Fibroblast of villous mesenchyme (primary cell): Measurements from ENCODE around the gene PDZRN3. TPM values are rescaled to one million over a fixed set of nuclear protein-coding genes. Genes with fewer than 3 reads are reported as not detected.

Experiments used
- DNase-seq: peaks from one replicate; pipeline ENCODE4 v3.0.0-alpha.2; 2010; ENCODE audit warnings: low read depth
- H3K4me3 ChIP-seq: 2 replicates; pipeline ENCODE4 v1.5.1; 2011; ENCODE audit warnings: low read depth, mild to moderate bottlenecking, low read length
- total RNA-seq: library from RNA; depleted of rRNA; stranded (reverse); fragments of >200 nt; gene quantifications from 2 replicates; pipeline ENCODE4 v1.2.3, GENCODE V29; 2012
- TF ChIP-seq, protein P1 (sequence below): IDR thresholded peaks from 2 replicates; pipeline ENCODE4 v1.5.1; 2012; ENCODE audit warnings: low read depth, mild to moderate bottlenecking, low read length; ENCODE audit not compliant: insufficient read depth

Gene PDZRN3
- total RNA-seq, 1 donor, result 33.7 TPM

DNA sequence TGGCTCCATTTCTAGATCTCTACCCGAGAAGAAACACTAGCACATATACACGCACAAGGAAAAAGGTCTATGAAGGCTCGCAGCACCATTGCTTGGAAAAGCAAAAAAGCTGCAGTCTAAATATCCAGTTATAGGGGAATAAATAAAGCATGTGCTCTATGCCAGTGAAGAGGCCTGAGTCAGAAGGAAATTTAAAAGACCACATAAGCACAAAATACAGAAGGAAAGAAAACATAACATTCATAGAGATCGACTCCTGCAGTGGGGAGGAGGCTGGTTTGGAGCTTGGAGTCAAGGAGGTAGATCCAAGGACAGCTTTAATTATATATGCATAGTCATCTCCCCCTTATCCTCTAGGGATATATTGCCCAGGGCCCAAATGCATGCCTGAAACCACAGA lies 114.4 kb downstream of the PDZRN3 start:
- TF ChIP-seq, protein P1, sequence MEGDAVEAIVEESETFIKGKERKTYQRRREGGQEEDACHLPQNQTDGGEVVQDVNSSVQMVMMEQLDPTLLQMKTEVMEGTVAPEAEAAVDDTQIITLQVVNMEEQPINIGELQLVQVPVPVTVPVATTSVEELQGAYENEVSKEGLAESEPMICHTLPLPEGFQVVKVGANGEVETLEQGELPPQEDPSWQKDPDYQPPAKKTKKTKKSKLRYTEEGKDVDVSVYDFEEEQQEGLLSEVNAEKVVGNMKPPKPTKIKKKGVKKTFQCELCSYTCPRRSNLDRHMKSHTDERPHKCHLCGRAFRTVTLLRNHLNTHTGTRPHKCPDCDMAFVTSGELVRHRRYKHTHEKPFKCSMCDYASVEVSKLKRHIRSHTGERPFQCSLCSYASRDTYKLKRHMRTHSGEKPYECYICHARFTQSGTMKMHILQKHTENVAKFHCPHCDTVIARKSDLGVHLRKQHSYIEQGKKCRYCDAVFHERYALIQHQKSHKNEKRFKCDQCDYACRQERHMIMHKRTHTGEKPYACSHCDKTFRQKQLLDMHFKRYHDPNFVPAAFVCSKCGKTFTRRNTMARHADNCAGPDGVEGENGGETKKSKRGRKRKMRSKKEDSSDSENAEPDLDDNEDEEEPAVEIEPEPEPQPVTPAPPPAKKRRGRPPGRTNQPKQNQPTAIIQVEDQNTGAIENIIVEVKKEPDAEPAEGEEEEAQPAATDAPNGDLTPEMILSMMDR, result no peak
- DNase-seq, result no peak
- H3K4me3 ChIP-seq, result no peak overlapping the region

DNA sequence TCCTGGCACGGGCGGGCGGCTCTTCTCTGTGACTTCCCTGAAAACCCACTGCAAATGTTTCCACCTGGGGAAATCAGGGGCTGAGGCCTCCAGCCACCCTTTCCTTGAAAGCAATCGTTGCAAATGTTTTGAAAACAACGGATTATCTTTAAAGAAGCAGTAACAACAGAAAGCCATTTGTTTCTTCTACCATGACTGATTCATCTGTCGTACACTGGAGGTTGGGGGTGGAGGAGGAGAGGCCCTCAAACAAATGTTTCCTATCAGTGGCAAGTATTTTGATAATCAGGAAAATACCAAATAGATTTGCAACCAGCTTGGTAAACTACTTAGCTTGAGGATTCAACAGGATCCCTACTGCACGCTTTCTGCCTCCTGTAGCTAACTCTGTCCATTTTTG lies 114.9 kb downstream of the PDZRN3 start:
- TF ChIP-seq, protein P1, result no peak
- H3K4me3 ChIP-seq, result no peak overlapping the region
- no peak for DNase-seq

DNA sequence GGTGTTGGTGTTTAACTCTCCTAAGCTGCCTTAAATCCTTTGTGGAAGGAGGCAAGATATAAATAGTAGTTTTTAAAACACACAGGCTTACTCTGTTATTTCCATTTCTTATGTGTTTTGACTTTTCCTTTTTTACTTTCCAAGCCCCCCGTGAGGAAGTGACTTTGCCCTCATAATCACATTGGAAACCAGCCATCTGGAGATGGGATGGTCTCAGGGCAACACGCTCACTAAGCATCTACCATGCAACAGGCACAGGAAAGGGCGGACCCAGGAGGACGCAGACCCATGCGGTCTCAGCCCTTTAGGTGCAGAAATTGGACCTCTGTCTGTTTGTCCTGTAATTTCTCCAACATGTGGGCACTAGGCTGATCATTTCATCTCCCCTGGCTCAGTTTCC lies 115.7 kb downstream of the PDZRN3 start:
- TF ChIP-seq, protein P1, result no peak
- no peak overlapping the region for H3K4me3 ChIP-seq
- DNase-seq, result no peak

DNA sequence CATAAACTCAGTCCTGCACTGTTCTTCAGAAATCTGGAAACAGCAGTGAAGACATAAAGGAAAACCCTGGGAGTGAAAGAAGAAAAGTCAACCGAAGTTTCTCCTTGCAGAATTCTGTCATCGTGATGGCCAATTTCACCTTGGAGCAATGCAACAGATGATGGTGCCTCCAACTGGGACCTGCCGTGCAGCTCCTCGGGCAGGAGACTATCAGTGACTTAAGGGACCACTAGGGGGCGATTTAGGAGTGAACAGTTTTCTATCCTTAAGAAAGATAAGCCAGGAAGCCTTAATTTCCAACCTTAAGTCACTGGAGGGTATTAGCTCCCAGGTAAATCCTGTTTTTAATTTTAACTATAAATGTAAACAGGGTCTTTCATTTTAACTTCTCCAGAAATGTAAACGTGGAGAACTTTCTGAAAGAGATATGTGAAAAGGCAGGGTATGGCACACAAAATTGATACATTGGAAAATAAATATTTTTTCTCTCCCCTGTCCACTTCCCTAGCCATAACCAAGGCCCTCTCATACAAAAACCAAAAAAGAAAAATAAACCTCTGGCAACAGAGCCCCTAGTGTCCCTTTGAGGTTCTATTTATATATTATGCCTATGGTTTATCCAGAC lies 116.3 kb downstream of the PDZRN3 start:
- H3K4me3 ChIP-seq, result no peak overlapping the region
- TF ChIP-seq, protein P1, result peak; percentile 86
- peak; percentile 73 for DNase-seq

DNA sequence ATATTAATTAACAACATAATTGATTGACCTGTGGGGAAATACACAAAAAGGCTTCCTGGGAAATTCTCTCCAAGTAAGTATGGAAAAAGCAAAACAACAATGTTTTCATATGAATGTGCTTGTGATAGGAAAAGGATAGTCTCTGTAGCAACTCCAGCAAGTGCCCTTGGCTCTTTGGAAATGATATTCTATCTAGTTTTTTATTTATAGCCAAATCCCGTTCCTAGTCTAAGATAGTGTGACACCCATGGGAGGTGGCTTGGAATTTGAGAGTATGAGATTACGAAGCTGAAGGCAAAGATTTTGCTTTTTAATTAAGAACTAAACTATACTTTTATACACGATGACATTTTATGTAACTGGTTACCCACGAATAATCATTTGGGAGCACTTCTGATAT lies 119.9 kb downstream of the PDZRN3 start:
- no peak for DNase-seq
- TF ChIP-seq, protein P1, result no peak
- H3K4me3 ChIP-seq, result no peak overlapping the region

DNA sequence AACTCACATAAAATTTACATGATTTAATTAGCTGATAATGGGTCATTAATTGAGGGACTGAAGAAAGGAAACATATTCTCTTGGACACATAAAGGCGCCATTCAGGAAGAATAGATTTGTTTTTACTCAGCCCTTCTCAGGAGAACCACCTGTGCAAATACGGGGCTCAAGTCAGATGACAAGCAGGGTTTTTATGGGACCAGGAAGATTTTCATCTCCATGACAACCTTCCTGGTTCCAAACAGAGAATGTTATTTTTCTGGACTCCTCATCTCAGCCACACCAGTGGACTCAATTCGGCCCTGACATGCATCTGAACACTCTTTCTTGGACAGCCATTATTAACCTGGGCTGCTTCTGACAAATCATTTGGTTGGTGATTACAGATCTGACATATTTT lies 120.5 kb downstream of the PDZRN3 start:
- no peak for DNase-seq
- TF ChIP-seq, protein P1, result no peak
- no peak overlapping the region for H3K4me3 ChIP-seq

DNA sequence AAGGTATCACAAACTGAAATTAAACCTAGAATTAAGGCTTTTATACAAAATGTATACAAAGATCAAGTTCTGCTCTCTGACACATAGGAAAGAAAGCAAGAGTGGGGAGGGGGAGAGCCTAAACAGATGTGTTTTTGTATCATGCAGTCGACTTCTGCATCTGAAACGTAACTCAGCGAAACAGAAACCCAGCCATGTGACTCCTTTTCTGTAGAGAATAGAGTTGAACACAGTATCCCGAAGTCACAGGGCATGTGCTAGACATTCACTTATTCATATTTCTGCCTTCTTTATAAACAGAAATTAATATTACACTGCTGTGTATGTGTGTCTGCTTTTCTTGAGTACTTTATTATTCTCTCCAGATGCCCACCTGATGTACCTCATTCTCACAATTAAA lies 121.0 kb downstream of the PDZRN3 start:
- no peak overlapping the region for H3K4me3 ChIP-seq
- TF ChIP-seq, protein P1, result no peak
- no peak for DNase-seq
